Motor neuron (in vitro differentiated cells): ENCODE results near the gene NLRC5. TPM values are rescaled to one million over a fixed set of nuclear protein-coding genes. Genes with fewer than 3 reads are reported as not detected.
"Not testable (repeated sequence)": the region's sequence is repeated elsewhere in the genome, so short reads cannot be mapped to it uniquely, and the experiment has no call there.

ENCODE experiments used
- ATAC-seq, 8 experiments: fragments of 200-7000 bp; cut with Tn5 transposase; replicated peaks in 6 of 8; 2 replicates each; pipeline ENCODE4 v1.8.0; 2021; ENCODE audit warnings: mild to moderate bottlenecking in 8 of 8, moderate library complexity in 8 of 8
- H3K27ac ChIP-seq, 2 donors: fragments of 250-450 bp; sonication (Bioruptor Pico); 2 replicates each; pipeline ENCODE4 v1.9.0; 2021; ENCODE audit warnings: antibody characterized with exemption in 2 of 2, mild to moderate bottlenecking in 2 of 2, moderate library complexity in 1 of 2
- H3K4me1 ChIP-seq, 2 donors: fragments of 250-450 bp; sonication (Bioruptor Pico); replicated peaks in 1 of 2; 2 replicates each; pipeline ENCODE4 v1.6.1; 2021; ENCODE audit warnings: antibody characterized with exemption in 2 of 2, mild to moderate bottlenecking in 2 of 2, moderate library complexity in 1 of 2
- H3K4me3 ChIP-seq, 5 donors: fragments of 250-450 bp; sonication (Bioruptor Pico); 2 replicates each; pipeline ENCODE4 v1.9.0; 2021; ENCODE audit warnings: antibody characterized with exemption in 5 of 5, mild to moderate bottlenecking in 5 of 5, moderate library complexity in 4 of 5
- WGBS, 10 experiments: fragments of 450-650 bp; shearing (Covaris generic); methylation state at CpG; one replicate each; pipeline ENCODE4 v1.0.0; 2022; 5-methylcytosine and 5-hydroxymethylcytosine counted together
- in situ Hi-C, 9 experiments: fragments of 400-800 bp; cut with MboI; loops; one replicate each; pipeline ENCODE4 v1.15.0; 2021; ENCODE audit warnings: low sequenced_read_pairs in 9 of 9, low pct_unique_long_range_greater_than_20kb in 2 of 9; ENCODE audit not compliant: unreplicated experiment in 9 of 9
- total RNA-seq, 8 experiments: library from RNA; unstranded; fragments of 300-600 nt; gene quantifications; 2 replicates each; pipeline versions ENCODE4 v1.2.3 to v1.2.4, GENCODE V29; 2022

The NLRC5 gene
- total RNA-seq, 8 experiments from 2014 or later, result 0.16 to 38.8 (median 3.4) TPM

GRCh38 chr16:57001026-57001679 is 11.8 kb downstream of the NLRC5 start:
- no peak for ATAC-seq
- Histone ChIP-seq H3K4me1 (no peaks in the 10 kb centered on the region), H3K4me3 (no peak overlapping the region), H3K27ac (no peak overlapping the region)
- WGBS, 10 experiments, result 75 to 98% (median 91%) methylated on average over 3 to 6 of the region's 8 CpGs
- in situ Hi-C loops, result no loop called here

DNA sequence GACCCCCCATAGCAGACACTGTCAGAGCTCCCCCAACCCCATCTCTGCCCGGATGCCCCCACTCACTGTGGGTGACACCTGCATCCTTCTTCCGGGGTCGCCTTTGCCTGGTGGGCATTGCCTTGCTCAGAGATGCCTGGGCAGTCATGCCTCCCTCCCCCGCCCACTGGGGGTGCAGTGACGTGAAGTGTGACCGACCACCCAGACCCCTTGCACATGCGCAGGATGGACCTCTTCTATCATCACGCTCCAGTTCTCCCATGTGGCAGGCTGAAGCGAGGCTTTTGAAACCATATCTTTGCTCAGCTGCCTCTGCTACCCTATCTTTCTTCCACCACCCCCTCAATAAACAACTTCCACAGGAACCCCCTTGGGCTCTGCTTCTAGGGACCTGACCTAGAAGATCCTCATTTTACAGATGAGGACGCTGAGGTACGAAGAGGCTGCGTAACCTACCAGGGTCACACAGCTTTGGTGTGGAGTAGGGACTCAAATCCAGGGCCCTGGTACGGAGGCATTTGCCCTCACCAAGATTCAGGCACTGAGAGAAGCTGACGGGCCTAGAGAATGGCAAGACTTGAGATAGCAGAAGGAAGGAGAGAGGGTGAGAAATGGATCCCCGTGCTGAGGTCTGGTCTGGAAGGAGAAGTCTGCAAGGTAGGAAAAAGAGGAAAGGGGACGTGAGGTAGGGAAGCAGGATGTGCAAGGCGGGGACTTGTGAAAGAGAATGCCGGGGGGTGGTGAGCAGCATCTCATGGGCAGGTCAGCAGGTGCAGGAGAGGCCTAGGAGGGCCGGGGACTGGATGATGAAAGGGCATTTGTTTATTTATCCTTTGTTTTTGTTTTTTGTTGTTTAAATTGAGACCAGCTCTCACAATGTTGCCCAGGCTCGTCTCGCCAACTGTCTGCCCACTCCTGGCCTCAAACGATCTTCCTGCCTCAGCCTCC is 14.4 kb downstream of the NLRC5 start:
- no peaks in the 10 kb centered on the region for H3K4me1 ChIP-seq
- no peak overlapping the region for H3K4me3 ChIP-seq
- in situ Hi-C loops, result no loop called here
- no peak overlapping the region for H3K27ac ChIP-seq
- 60 to 100% (median 89%) methylated on average over 2 to 13 of the region's 22 CpGs; no CpG with 5 or more reads in 1 of the 10 experiments for WGBS, 10 experiments
- no peak for ATAC-seq

GRCh38 chr16:57004387-57005250 is 15.3 kb downstream of the NLRC5 start:
- no peaks in the 10 kb centered on the region for H3K4me1 ChIP-seq
- H3K27ac ChIP-seq, result no peak overlapping the region
- in situ Hi-C loops, result no loop called here
- no peak overlapping the region for H3K4me3 ChIP-seq
- no peak for ATAC-seq
- WGBS, 10 experiments, result 67 to 92% (median 80%) methylated on average over 1 to 12 of the region's 15 CpGs

DNA sequence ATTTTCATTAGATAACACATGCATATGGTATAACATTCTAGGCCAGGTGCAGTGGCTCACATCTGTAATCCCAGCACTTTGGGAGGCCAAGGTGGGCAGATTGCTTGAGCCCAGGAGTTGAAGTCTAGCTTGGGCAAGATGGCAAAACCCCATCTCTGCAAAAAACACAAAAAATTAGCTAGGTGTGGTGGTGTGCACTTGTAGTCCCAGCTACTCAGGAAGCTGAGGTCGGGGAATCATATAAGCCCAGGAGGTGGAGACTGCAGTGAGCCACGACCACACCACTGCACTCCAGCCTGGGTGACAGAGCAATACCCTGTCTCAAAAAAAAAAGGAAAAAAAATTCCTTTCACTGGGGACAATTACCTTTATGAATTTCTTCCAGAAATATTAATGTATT is 16.2 kb downstream of the NLRC5 start:
- in situ Hi-C loops, H3K4me3 ChIP-seq, H3K4me1 ChIP-seq, ATAC-seq, H3K27ac ChIP-seq: not testable (repeated sequence)
- 80 to 100% (median 92%) methylated on average over 1 of the region's 2 CpGs; no CpG with 5 or more reads in 6 of the 10 experiments for WGBS, 10 experiments

DNA sequence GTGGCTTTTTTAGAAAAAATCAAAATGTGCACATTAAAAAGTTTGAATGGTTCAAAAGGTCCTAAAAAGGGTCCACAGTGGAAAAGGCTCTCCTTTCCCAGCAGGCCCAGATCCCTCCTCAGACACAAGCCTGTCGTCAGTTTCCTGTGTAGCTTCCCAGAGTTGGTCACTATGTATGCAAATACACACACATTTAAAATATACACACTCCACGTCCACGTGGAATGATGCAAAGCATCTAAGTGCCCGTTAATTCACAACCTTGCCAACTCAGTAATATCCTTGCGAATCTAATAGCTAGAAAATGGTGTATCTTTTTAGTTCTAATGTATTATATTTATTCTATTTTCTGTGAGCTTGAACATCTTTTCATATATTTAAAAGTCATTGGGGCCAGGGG is 17.7 kb downstream of the NLRC5 start:
- WGBS, 10 experiments, result 74 to 100% (median 88%) methylated on average over 1 to 5 of the region's 5 CpGs; no CpG with 5 or more reads in 1 of the 10 experiments
- H3K4me3 ChIP-seq, result no peak overlapping the region
- H3K4me1 ChIP-seq, result no peaks in the 10 kb centered on the region
- no peak for ATAC-seq
- in situ Hi-C loops, result no loop called here
- H3K27ac ChIP-seq, result no peak overlapping the region

DNA sequence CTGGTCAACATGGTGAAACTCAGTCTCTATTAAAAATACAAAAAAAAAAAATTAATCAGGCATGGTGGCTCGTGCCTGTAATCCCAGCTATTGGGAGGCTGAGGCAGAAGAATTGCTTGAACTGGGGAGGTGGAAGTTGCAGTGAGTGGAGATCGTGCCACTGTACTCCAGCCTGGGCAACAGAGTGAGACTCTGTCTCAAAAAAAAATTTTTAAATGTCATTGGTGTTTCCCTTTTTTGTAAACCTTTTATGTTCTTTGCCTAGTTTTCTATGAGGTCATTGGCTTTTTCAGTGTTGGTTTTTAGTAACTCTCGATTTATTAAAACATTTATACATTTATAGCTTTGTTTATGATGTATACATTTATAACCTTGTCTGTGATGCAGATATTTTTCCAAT is 18.2 kb downstream of the NLRC5 start:
- in situ Hi-C loops, result no loop called here
- Histone ChIP-seq H3K27ac (no peak overlapping the region), H3K4me3 (no peak overlapping the region), H3K4me1 (no peaks in the 10 kb centered on the region)
- WGBS, 10 experiments, result 71 to 100% (median 92%) methylated on average over 1 to 3 of the region's 3 CpGs
- ATAC-seq, result no peak

- no peak for ATAC-seq
- Histone ChIP-seq H3K27ac (no peak overlapping the region), H3K4me1 (no peaks in the 10 kb centered on the region), H3K4me3 (no peak overlapping the region)
- 80 to 100% (median 87%) methylated on average over 1 of the region's 1 CpG for WGBS, 10 experiments
- in situ Hi-C loops, result no loop called here
Measured at GRCh38 chr16:57008440-57008839, 19.1 kb downstream of the NLRC5 start.

DNA sequence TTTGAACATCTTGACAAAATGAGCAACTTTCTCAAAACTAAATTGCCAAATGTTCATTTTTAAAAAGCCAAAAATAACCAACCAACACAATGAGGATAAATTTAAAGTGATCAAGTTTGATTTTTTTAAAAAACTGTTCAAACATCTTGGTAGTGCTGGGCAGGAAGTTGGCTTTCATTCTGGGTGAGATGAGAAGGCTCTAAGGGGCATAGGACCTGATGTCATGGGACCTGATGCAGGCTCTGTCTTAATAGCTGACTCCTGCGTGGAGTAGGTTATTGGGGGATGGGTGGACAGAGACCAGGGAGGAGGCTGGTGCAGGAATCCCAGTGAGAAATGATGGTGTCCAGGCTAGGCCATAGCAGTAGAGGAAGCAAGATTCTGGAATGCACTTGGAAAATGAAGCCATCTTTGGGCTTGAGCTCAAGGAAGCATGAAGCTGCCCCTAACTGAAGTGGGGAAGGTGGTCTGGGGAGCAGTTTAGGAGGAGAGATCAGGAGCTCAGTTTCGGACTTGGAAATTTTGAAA is 20.4 kb downstream of the NLRC5 start:
- Histone ChIP-seq H3K4me3 (no peak overlapping the region), H3K27ac (no peak overlapping the region), H3K4me1 (no peaks in the 10 kb centered on the region)
- WGBS, 10 experiments, result 70 to 100% (median 79%) methylated on average over 1 to 2 of the region's 2 CpGs; no CpG with 5 or more reads in 4 of the 10 experiments
- no peak for ATAC-seq
- in situ Hi-C loops, result no loop called here

- Histone ChIP-seq H3K27ac (no peak overlapping the region), H3K4me3 (no peak overlapping the region), H3K4me1 (no peaks in the 10 kb centered on the region)
- ATAC-seq, result no peak
- WGBS, 10 experiments, result 63 to 100% (median 86%) methylated on average over 1 to 7 of the region's 13 CpGs; no CpG with 5 or more reads in 5 of the 10 experiments
- in situ Hi-C loops, result no loop called here
Measured at GRCh38 chr16:57012353-57012752, 23.0 kb downstream of the NLRC5 start.

- in situ Hi-C loops, result no loop called here
- 14 to 100% (median 93%) methylated on average over 1 to 2 of the region's 2 CpGs for WGBS, 10 experiments
- Histone ChIP-seq H3K4me1 (no peaks in the 10 kb centered on the region), H3K4me3 (no peak overlapping the region), H3K27ac (no peak overlapping the region)
- no peak for ATAC-seq
Measured at GRCh38 chr16:57013229-57013628, 23.9 kb downstream of the NLRC5 start.

DNA sequence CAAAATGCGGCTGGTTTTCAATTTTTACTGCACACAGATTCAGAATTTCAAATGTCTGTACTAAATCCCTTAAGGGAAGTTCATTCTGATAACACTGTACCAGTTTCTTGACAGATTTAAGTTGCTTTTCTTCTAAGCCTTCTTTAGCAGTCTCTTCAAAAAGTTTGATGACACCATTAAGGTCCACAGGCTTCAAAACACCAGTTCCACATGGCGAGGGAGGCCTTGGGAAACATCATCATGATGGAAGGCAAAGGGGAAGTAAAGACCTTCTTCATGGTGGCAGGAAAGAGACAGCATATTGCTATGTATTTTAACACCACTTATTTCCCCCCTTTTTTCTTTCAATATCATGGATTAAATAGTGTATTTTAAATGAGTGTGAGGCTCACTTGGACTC is 24.5 kb downstream of the NLRC5 start:
- H3K4me1 ChIP-seq, result no peaks in the 10 kb centered on the region
- H3K4me3 ChIP-seq, result no peak overlapping the region
- in situ Hi-C loops, result no loop called here
- no peak overlapping the region for H3K27ac ChIP-seq
- WGBS, 10 experiments, result 52 to 100% (median 89%) methylated on average over 1 to 2 of the region's 2 CpGs; no CpG with 5 or more reads in 1 of the 10 experiments
- ATAC-seq, result no peak

DNA sequence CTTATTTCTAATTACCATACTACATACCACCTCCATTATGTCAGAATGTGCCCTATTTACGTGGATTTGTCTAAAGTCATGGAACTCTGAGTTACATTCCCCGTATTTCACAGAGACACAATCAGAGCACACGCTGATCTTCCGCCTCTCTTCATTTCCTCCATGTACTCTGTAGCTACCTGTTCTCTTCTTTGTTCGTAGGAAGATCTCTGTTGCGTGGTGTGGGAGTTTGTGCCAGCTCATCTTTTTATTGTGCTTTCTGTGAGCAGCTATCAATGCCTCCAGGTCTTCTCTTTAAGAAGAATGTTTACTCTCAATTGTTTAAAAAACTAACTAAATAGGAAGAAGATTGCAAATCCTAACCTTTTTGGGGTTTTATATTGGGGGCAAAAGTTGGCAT is 26.9 kb downstream of the NLRC5 start:
- WGBS, 10 experiments, result 70 to 100% (median 94%) methylated on average over 2 to 6 of the region's 6 CpGs; no CpG with 5 or more reads in 1 of the 10 experiments
- H3K27ac ChIP-seq, result no peak overlapping the region
- in situ Hi-C loops, result no loop called here
- H3K4me1 ChIP-seq, result no peaks in the 10 kb centered on the region
- H3K4me3 ChIP-seq, result no peak overlapping the region
- ATAC-seq, result no peak
